ENCODE data around the gene XXYLT1. TPM values are rescaled to one million over a fixed set of nuclear protein-coding genes. Genes with fewer than 3 reads are reported as not detected.
A peak's percentile ranks its signal among the peaks of the same experiment; 100 is the strongest.

Gene XXYLT1
- total and polyA plus RNA-seq, 9 of the 15 experiments (the other 6 are each of a cell fraction or from before 2014, with no cell fraction given), result 1.9 to 18.9 (median 15.0) TPM

GRCh38 chr3:195117978-195118581, 152.9 kb downstream of the XXYLT1 start (continued):
- TF ChIP-seq ZHX1 (conservative IDR thresholded peaks at IDR 0.05; ENCODE audit: low read length), result no peak
- TF ChIP-seq FOXP1 (CRISPR knock-in tag; IDR thresholded peaks at IDR 0.05), result no peak
- no peak for TF ChIP-seq EHMT2 (IDR thresholded peaks at IDR 0.05)
- TF ChIP-seq CREB3 (tag; conservative IDR thresholded peaks at IDR 0.05; ENCODE audit: low read depth), result 0 out of 2 replicates have a peak, but pooled peaks have one; percentile 40
- TF ChIP-seq ZSCAN32 (CRISPR knock-in tag; IDR thresholded peaks at IDR 0.05), result no peak
- TF ChIP-seq ZNF592 (IDR thresholded peaks at IDR 0.05), result peak; percentile 81
- TF ChIP-seq ZNF586 (CRISPR knock-in tag; conservative IDR thresholded peaks at IDR 0.05), result no peak
- no peak for TF ChIP-seq ETS2 (tag; IDR thresholded peaks at IDR 0.05; ENCODE audit: borderline replicate concordance, poor library complexity, severe bottlenecking)
- TF ChIP-seq SNAPC5 (CRISPR knock-in tag; IDR thresholded peaks at IDR 0.05), result no peak
- no peak for TF ChIP-seq NFRKB (IDR thresholded peaks at IDR 0.05; ENCODE audit: low read depth)
- TF ChIP-seq ZFP91 (CRISPR knock-in tag; IDR thresholded peaks at IDR 0.05), result no peak
- no peak for TF ChIP-seq MXD1 (CRISPR knock-in tag; IDR thresholded peaks at IDR 0.05; ENCODE audit: borderline replicate concordance, poor library complexity, severe bottlenecking)
- no peak for TF ChIP-seq ZBTB34 (CRISPR knock-in tag; IDR thresholded peaks at IDR 0.05)
- TF ChIP-seq XRCC5 (IDR thresholded peaks at IDR 0.05; ENCODE audit: low read depth, low read length), result no peak

Measured in K562 (cell line).